Measurements from ENCODE around the gene POU4F3.

POU4F3 gene

DNA sequence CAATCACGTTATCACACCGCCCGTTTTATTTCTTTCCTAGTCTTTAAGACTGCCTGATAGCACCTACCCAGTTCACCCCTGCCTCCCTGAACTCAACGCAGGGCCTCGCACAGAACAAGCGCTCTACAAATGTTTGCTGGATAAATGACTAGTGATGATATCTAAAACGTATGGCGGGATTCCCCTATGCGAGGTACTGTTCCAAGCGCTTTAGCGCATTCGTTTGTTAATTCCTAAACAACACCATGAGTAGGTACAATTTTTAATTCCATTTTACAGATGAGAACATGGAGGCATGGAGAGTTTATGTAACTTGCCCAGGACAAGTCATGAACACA lies 6.6 kb downstream of the POU4F3 start:
- no peak overlapping the region for H3K4me3 ChIP-seq (ENCODE audit: low read length)
- no peak for TF ChIP-seq ZNF274 (IDR thresholded peaks at IDR 0.05; ENCODE audit: low read depth, low read length)

DNA sequence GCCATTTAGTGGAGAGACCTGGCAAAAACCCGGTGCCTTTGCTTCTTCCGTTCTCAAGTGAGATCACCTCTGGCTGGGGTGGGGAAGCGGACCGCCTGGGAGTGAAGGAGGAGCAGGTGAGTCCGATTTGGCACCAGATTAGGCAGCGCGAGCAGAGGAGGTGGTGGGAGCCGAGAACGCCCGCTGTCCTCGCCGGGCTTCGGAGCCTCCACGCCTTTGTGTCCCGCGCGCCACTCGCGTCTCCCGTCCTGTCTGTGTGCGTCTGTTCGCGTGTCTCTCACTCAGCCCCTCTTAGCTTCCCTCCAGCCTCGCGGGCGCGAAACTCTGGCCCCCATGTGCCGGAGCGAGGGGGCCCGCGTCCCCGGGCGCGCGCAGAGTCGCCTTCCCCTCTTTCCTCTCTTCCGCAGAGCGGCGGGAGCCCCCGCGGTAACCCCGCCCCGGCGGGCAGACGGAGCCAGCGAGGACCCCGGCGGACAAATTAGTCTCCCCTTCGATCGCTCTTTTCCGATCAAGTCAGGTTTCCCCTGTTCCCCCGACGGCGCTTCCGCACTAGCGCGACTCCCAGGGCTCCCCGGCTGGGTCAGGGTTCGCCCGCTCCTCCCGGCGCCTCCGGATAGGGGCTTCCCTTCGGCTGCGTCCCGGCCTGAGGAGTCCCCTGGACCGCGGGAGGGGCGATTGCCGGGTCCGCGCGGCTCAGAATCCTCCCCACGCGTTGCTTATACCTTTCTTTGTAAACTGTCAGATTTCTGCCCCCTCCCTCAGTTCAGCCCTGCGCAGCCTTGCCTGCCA lies 7.1 kb downstream of the POU4F3 start:
- no peak overlapping the region for H3K4me3 ChIP-seq (ENCODE audit: low read length)

DNA sequence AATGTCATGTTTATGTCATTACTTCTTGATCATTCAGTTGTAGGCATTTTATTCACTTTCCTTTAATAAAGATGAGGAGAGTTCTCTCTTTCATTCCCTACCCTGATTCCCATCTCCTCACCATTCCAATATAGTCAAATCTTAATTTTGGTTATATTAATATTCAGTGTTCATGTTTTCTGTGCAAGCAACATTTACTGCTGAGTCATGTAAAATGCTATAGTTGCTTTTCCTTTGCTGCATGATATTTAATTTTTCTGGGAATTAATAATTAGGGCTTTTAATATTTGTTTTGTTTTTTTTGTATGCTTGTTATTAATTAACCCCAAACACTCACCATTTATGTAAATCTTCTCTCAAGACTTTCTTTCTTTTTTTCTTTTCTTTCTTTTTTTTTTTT lies 18.5 kb downstream of the POU4F3 start:
- no peak overlapping the region for H3K4me3 ChIP-seq (ENCODE audit: low read length)
- TF ChIP-seq ZNF274 (IDR thresholded peaks at IDR 0.05; ENCODE audit: low read depth, low read length): no peak

More for the DNA sequence above, 7.1 kb downstream of the POU4F3 start:
- TF ChIP-seq ZNF274 (IDR thresholded peaks at IDR 0.05; ENCODE audit: low read depth, low read length): no peak

DNA sequence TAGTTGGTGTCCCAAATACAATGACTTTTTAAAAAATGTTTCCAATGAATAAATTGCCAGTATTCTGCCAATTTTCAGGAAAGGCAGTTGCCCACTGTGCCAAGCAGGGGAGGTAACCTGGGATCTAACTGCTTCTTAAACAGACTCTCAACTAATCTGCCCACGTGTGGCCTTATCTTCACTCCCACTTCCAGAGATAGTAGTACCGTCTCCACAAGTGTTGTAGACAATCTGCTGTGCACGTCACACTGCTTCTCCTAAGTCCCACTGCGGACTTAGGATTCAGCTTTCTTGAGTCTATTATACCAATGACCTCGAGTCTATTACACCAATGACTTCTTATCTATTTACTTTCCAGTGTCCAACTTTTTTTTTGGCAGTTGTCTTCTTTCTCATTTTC lies 21.2 kb downstream of the POU4F3 start:
- no peak overlapping the region for H3K4me3 ChIP-seq (ENCODE audit: low read length)
- no peak for TF ChIP-seq ZNF274 (IDR thresholded peaks at IDR 0.05; ENCODE audit: low read depth, low read length)

DNA sequence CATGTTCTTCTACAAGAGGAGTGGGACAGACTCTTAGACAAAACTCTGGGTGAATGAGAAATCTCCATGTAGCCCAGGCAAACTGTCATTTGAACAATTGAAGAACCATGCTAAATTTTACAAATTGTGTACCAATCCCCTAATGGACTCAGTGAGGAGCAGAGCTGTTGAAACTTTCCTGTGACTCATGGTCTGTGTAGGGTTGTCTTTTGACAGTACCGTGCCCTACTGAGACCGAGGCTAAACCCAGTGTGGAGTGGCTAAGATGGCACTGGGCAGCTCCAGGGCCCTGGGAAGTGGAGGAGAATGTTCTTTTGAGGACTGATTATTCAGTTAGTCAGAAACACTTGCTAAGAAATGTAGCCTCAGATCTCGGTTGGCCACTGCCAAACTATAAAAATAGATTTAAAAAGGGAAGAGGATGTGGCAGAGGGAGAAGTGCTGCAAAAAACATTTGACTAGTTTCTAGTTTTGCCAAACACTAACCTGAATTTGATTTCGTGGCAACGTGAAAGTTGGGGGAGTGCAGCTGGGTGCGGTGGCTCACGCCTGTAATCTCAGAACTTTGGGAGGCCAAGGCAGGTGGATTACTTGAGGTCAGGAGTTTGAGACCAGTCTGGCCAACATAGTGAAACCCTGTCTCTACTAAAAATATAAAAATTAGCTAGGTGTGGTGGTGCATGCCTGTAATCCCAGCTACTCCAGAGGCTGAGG lies 24.7 kb downstream of the POU4F3 start:
- no peak for TF ChIP-seq ZNF274 (IDR thresholded peaks at IDR 0.05; ENCODE audit: low read depth, low read length)
- no peak overlapping the region for H3K4me3 ChIP-seq (ENCODE audit: low read length)

DNA sequence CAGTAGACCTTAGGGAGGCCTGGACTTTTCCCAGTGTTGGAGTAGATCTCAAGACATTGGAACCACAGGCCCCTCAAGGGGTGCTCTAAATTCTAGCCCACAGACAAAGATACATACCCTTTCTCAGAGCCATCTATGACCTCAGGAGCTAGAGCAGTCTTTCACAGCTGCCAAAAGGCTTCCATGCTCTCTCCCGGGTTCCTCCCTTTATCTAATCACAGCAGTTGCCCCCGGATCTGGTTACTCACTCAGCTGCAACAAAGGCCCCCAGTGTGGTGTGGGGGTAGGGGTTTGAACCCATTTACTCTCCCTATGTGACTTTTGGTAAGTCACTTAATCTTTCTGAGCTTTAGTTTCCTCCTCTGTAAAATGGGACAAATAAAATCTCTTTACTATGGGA lies 27.0 kb downstream of the POU4F3 start:
- H3K4me3 ChIP-seq (ENCODE audit: low read length): no peak overlapping the region
- TF ChIP-seq ZNF274 (IDR thresholded peaks at IDR 0.05; ENCODE audit: low read depth, low read length): no peak

DNA sequence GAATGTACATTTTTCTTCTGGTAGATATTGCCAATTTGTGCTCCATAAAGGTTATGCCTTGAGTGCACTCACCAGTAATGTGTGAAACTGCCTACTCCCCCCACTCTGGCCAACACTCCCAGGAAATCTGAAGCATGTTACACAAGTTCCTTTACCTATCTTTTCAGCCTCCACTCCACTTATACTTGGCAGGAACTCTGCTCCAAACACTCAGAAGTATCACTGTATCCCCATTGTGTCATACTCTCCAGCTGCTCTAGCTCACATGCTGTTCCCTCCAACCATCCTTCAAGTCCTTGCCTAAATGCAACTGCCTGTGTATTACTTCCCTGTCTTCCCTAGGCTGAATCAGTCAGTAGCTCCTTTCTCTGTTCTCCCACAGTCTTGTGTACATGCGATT lies 28.3 kb downstream of the POU4F3 start:
- TF ChIP-seq ZNF274 (IDR thresholded peaks at IDR 0.05; ENCODE audit: low read depth, low read length): no peak
- H3K4me3 ChIP-seq (ENCODE audit: low read length): no peak overlapping the region

DNA sequence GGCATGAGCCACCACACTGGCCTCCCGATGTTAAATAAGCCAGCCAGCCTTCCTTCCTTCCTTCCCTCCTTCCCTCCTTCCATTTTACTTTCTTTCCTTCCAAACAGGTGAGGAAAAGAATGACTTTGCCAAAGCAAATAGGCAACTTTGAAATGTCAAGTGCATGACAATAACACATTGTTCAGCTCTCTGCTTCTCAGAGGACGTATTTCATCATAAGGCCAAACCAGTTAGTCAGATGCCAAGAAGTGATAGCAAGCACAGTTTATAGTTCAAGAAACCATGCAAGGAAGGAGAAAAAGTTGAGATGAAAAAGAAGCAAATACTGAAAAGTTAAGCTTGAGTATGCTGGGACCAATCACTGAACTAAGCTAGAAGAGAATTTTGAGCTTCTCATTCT lies 29.5 kb downstream of the POU4F3 start:
- TF ChIP-seq ZNF274 (IDR thresholded peaks at IDR 0.05; ENCODE audit: low read depth, low read length): no peak
- H3K4me3 ChIP-seq (ENCODE audit: low read length): no peak overlapping the region

DNA sequence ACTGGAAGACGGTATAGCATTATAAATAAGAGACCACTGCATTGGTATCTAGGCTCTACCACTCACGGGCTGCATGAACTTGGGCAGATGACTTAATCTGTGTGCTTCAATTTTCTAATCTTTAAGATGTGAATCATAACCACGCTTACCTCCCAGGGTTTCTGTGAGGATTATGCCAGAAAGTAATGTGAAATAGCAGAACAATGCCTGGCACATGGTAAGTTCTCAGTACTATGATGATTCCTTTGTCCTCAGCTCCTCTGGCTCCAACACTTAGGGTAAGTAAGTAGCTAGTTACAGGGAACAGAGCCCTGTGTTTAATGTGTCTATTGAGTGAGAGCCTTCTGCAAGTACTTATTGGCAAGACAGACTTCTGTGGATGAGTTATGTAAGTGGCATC lies 31.1 kb downstream of the POU4F3 start:
- H3K4me3 ChIP-seq (ENCODE audit: low read length): no peak overlapping the region
- TF ChIP-seq ZNF274 (IDR thresholded peaks at IDR 0.05; ENCODE audit: low read depth, low read length): no peak

DNA sequence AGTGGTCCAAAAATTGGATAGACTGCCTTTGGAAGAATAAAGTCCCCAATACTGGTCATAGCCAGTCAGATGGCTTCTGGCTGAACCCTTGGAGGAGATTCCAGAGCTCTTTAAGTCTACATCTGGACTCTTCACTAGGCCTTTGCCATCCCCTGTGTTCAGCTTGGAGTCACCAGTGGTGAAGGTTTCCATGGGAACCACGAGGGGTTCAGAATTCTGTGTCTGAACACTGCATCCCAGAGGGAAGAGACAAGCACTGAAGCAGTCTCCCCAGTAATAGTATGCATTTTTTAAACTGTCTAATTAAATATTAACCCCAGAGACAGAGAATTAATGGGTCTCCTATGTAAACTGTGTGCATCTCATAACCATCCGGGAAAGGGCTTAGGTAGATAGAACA lies 38.2 kb downstream of the POU4F3 start:
- TF ChIP-seq ZNF274 (IDR thresholded peaks at IDR 0.05; ENCODE audit: low read depth, low read length): no peak
- no peak overlapping the region for H3K4me3 ChIP-seq (ENCODE audit: low read length)

DNA sequence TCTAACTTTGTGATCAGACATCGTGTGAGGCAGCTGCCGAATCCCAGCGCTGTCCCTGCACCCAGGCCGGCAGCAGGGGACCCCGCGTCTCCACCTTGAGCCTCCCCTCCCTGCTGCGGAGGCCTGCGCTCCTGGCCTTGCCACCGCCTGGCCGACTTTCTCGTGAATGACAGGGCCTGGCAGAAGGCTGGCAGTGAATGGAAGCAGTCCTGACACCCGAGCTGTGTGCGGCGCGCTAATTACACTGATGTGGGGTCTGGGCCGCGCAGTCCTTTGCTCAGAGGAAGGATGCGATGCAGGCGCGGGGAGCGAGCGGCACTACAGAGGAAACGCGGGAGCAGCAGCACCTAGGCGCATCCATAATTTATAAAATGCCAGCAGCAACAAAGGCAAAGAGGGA lies 40.3 kb downstream of the POU4F3 start:
- no peak for TF ChIP-seq ZNF274 (IDR thresholded peaks at IDR 0.05; ENCODE audit: low read depth, low read length)
- H3K4me3 ChIP-seq (ENCODE audit: low read length): no peak overlapping the region

DNA sequence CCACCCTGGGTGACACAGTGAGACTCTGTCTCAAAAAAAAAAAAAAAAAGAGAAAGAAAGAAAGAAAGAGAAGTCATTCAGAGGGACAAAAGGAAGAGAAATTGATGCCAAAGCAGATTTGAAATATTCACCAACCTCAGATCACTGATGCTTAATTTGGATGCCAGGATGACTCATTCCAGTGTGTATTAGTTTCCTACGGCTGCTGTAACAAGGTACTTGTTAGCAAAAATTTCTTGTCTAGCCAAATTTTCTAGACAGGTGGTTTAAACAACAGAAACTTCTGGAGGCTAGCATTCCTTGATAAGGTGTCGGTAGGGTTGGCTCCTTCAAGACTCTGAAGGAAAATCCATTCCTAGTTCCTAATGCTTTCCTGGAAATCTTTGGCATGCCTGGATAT lies 42.1 kb downstream of the POU4F3 start:
- TF ChIP-seq ZNF274 (IDR thresholded peaks at IDR 0.05; ENCODE audit: low read depth, low read length): no peak
- no peak overlapping the region for H3K4me3 ChIP-seq (ENCODE audit: low read length)

DNA sequence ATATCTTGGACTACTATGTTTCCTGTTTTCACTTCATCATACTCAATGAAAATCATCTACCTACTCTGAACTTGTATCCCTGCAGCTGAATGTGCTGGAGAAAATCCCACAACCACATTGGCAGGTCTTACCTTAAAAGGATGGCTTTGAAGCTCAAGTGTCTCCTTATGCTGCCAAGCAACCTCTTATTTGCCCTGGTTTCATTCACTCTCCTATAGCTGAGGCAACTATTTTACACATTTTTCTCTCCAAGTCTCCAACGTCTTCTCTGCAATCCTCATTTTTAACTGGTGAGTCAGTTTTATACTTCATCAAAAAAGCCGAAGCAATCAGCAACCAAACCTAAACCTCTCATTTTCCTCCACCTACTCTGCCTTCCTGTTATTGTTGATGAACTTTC lies 49.7 kb downstream of the POU4F3 start:
- no peak overlapping the region for H3K4me3 ChIP-seq (ENCODE audit: low read length)
- no peak for TF ChIP-seq ZNF274 (IDR thresholded peaks at IDR 0.05; ENCODE audit: low read depth, low read length)

DNA sequence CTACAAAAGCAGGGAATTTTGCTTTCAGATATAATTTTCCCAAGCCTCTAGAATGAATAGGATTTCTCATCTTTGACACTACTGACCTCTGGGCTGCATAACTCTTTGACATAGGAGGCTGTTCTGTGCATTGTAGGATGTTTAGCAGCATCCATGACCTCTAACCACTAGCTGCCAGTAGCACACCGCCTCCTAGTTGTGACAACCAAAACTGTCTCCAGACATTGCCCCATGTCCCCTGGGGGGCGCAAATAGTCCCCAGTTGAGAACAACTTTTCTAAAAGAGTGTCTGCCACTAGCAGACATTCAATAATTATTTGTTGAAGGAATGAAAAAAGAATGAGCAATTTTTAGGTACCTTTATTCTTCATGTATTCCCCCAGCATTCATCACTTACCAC lies 51.8 kb downstream of the POU4F3 start:
- H3K4me3 ChIP-seq (ENCODE audit: low read length): no peak overlapping the region
- TF ChIP-seq ZNF274 (IDR thresholded peaks at IDR 0.05; ENCODE audit: low read depth, low read length): no peak

Data from GM08714 (cell line).